GM18517 (cell line): ENCODE results near the gene CLTA.
"Not testable (repeated sequence)": the region's sequence is repeated elsewhere in the genome, so short reads cannot be mapped to it uniquely, and the experiment has no call there.

Experiments
- ATAC-seq: cut with Tn5 transposase; IDR thresholded peaks from one replicate; pipeline ENCODE4 v1.9.1; 2021; ENCODE audit warnings: mild to moderate bottlenecking, moderate library complexity; ENCODE audit not compliant: unreplicated experiment

Gene CLTA

DNA sequence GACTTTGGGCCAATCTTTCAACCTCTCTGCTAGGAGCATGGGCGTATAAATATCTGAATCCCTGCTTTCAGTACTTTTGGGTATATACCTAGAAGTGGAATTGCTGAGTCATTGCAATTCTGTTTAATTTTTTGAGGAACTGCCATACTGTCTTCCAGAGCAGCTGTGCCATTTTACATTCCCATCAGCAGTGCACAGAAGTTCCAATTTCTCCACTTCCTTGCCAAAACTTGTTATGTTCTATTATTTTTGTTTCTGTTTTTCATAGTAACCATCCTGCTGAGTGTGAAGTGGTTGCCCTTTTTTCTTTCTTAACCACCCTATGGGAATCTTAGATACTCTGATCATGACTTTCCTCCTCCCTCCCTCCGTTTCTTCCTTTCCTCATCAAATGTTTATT lies 32.6 kb upstream of the CLTA start:
- ATAC-seq = no peak

- no peak for ATAC-seq
Observed at GRCh38 chr9:36158917-36159316, 31.8 kb upstream of the CLTA start.

DNA sequence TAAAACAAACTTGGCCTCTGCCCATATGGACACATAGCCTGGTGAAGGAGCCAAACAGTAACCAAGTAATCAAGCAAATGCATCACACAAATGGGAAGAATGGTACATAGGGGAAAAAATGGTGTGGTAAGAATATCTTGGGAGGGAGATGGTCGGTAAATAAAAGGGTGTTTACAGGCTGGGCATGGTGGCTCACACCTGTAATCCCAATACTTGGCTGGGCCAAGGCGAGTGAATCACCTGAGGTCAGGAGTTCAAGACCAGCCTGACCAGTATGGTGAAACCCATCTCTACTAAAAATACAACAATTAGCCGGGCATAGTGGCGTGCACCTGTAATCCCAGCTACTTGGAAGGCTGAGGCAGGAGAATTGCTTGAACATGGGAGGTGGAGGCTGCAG lies 31.2 kb upstream of the CLTA start:
- ATAC-seq = not testable (repeated sequence)

DNA sequence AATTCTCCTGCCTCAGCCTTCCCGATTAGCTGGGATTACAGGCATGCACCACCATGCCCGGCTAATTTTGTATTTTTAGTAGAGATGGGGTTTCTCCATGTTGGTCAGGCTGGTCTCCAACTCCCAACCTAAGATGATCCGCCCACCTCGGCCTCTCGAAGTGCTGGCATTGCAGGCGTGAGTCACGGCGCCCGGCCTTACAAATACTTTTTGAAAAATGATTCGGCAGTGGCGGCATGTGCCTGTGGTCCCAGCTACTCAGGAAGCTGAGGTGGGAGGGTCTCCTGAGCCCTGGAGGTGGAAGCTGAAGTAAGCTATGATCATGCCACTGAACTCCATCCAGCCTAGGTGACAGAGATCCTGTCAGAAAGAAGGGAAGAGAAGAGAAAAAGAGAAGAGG lies 30.6 kb upstream of the CLTA start:
- ATAC-seq = not testable (repeated sequence)

- ATAC-seq = no peak
Observed at GRCh38 chr9:36161187-36161586, 29.5 kb upstream of the CLTA start.

- no peak for ATAC-seq
Observed at GRCh38 chr9:36162211-36162738, 28.4 kb upstream of the CLTA start.

DNA sequence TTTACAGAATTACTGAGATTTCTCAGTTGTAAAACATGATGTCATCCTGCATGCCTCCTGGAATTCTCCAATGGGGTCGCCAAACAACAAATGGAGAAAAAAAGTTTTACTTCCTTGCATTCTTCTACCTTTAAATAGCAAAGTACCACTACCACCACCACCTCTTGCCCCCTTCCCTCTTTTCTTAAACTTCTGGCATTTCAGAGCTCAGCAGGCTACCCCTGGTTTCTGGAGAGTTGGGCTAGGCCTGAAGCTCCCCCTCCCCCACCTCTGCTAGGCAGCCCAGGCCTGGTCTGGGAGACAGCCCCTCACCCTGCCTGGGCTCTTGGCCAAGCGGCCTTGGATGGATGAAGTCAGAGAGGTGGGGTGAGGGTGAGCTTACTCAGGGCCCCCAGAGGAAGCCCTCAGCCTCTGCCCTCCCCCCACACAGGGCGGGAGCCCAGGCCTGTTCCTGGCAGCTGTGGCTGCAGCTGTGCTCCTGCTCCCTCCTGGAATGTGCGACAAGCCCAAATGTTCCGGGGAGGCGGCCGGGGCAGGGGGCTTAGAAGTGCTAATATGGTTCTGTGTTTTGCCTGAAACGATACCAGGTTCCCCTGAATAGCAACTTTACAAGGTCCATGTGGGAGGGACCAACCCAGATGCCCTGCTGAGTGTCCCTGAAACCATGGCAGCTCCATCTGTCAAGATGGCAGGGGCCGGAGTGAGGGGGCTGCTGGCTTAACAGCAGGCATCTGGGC lies 27.5 kb upstream of the CLTA start:
- no peak for ATAC-seq

- ATAC-seq = no peak
Observed at GRCh38 chr9:36163786-36164170, 26.9 kb upstream of the CLTA start.

DNA sequence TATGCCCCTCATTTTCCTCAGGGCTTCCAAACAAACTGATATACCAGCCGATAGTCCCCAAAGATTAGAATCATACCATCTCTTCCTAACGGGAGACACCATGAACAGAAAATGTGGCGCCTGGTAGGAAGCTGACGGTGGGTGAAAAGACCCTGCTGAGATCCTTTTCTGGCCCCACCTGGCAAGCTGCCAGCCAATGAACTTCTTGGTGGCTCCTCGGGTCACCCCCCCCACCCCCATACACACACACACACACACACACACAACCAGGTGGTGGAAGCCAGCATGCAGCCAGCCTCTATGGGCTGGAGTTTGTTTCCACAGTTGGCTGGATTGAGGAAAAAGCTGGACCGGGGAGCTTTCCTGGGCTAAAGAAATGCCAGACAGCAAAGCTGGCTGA lies 26.3 kb upstream of the CLTA start:
- no peak for ATAC-seq

DNA sequence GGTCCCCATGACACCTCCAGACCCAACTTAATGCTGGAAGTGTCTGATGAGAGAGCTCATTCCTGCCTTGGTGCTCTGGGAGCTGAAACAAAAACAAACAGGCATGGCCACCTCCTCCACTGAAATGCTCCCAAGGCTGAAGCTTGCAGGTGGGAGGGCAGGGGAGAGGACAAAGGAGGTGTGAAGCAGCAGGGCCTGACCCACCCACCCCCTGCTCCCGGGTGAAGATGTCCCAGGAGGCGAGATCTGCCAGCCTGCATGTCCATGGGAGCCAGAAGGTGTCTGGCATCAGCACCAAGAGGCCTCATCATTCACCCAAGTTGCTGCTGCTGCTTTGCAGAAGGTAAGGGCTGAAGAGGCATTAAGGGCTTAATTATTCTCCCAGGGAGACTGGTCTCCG lies 25.7 kb upstream of the CLTA start:
- ATAC-seq = no peak

GRCh38 chr9:36165826-36166167 lies 24.9 kb upstream of the CLTA start:
- no peak for ATAC-seq

DNA sequence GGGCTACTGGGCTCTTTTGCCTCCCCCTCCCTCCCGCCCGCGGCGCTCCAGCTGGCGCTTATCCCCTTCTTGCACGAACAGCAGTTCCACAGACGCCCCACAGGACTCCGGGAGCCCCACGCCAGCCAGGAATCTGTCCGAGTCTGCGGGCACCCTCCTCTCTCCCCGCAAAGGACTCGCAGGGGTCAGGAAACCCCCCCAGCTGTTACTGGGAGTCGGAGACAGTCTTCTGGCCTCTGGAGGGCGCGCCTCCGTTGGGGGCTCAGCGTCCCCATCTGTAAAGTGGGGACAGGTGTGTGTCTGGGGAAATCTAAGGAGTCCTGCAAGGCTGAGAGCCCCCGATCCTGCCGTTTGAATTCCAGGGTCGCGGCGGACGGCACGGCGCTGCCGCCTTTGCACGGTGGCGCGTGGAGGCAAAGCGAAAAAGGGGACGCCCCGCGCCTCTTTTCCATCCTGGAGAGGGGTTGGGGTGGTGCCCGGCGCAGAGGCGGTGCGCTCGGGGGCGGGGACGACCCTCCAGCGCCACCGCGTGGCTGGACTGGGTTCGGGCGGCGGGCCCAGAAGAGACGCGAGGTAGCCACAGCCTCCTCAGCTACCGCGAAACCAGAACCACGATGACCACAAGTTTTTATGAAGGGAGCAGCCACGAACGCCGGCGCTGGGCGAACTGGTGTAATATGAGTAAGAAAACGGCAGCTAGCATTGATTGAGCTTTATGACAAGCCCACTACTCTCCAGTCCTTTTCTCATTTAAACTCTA lies 24.4 kb upstream of the CLTA start:
- ATAC-seq = peak; percentile 65

GRCh38 chr9:36169166-36169565 lies 21.6 kb upstream of the CLTA start, which contains the start of gene CCIN:
Gene CCIN, plus strand, starts transcription at chr9:36169388. Its CDS starts 115 bp downstream, at chr9:36169503.
- no peak for ATAC-seq

DNA sequence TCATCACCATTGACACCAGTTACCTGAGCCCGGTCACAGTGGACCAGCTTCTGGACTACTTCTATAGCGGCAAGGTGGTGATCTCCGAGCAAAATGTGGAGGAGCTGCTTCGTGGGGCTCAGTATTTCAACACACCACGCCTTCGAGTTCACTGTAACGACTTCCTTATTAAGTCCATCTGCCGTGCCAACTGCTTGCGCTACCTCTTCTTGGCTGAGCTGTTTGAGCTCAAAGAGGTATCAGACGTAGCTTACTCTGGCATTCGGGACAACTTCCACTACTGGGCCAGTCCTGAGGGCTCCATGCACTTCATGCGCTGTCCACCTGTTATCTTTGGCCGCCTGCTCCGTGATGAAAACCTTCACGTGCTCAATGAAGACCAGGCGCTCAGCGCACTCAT lies 21.0 kb upstream of the CLTA start:
- ATAC-seq = no peak

GRCh38 chr9:36170531-36170930 lies 20.2 kb upstream of the CLTA start:
- ATAC-seq = no peak

DNA sequence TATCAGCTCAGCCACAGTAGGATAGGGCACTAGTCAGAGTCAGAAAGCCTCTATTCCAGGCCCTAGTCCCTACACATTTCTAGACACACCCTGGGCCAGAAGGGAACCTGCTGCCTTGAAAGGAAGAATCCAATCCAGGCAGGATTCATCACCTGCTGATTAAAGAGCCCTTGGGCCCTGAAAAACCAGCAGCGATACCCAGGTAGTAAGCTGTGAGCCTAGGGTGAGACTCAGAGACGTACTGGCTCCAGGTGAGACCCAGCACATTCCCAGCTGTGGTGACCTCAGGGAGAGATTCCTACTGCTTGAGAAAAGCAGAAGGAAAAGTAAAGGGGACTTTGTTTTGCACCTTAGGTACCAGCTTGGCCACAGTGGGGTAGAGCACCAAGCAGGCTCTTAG lies 16.9 kb upstream of the CLTA start:
- no peak for ATAC-seq

DNA sequence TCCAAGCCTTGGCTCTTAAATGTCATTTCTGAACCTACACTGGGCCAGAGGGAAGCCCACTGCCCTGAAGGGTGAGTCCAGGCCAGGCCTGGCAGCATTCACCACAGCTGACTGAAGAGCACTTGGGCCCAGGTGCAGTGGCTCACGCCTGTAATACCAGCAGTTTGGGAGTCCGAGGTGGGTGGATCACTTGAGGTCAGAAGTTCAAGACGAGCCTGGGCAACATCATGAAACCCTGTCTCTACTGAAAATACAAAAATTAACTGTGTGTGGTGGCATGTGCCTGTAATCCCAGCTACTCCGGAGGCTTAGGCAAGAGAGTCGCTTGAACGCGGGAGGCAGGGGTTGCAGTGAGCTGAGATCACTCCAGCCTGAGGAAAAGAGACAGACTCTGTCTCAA lies 16.4 kb upstream of the CLTA start:
- no peak for ATAC-seq

DNA sequence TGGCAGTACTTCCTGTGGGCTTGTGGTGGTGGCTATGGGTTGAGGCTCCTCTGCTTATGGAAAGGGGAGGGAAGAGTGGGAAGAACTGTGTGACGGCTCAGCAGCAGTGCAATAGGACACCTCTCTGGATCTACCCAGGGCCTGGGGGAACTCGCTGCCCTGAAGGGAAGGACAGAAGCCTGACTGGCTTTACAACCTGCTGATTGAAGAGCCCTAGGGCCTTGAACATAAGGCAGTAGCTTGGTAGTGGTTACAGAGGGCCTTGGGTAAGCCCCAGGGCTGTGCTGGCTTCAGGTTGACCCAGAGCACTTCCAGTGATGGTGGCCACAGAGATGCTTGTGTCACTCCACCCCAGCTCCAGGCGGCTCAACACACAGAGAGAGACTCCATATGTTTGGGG lies 16.0 kb upstream of the CLTA start:
- no peak for ATAC-seq

GRCh38 chr9:36175209-36175608 lies 15.5 kb upstream of the CLTA start:
- not testable (repeated sequence) for ATAC-seq

GRCh38 chr9:36176496-36176895 lies 14.2 kb upstream of the CLTA start:
- ATAC-seq = not testable (repeated sequence)

DNA sequence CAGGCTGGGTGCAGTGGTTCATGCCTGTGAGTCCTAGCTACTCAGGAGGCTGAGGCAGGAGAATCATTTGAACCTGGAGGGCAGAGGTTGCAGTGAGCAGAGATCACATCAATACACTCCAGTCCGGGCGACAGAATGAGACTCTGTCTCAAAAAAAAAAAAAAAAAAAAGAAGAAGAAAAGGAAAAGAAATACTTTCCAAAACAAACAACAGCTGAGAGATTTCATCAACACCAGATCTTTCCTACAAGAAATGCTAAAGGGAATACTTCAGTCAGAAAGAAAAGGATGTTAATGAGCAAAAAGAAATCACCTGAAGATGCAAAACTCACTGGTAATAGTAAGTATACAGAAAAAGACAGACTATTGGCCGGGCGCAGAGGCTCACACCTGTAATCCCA lies 13.2 kb upstream of the CLTA start:
- no peak for ATAC-seq

DNA sequence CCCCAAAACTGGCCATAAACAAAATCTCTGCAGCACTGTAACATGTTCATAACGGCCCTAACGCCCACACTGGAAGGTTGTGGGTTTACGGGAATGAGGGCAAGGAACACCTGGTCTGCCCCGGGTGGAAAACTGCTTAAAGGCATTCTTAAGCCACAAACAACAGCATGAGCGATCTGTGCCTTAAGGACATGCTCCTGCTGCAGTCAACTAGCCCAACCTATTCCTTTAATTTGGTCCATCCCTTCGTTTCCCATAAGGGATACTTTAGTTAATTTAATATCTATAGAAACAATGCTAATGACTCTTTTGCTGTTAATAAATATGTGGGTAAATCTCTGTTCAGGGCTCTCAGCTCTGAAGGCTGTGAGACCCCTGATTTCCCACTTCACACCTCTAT lies 10.5 kb upstream of the CLTA start:
- not testable (repeated sequence) for ATAC-seq
